NCI-H1694 treated with DMSO at 0.1 percent for 48 hours (cell line): Measurements from ENCODE around the gene DNAJB6.
A peak's percentile ranks its signal among the peaks of the same experiment; 100 is the strongest.

Experiments
- DNase-seq: peaks from one replicate; lab custom pipeline; 2025; lab: John Stamatoyannopoulos, UW

The DNAJB6 gene

GRCh38 chr7:157336383-157337315, at the start of gene DNAJB6:
Gene DNAJB6, plus strand, starts transcription at chr7:157337004. Its CDS starts 21,569 bp downstream, at chr7:157358573.
- peak; percentile 88 for DNase-seq

GRCh38 chr7:157291404-157292080, 45.3 kb upstream of the DNAJB6 start:
- no peak for DNase-seq

- no peak for DNase-seq
Observed at GRCh38 chr7:157292258-157292657, 44.5 kb upstream of the DNAJB6 start.

- DNase-seq, result no peak
Observed at GRCh38 chr7:157292770-157293412, 43.9 kb upstream of the DNAJB6 start.

- no peak for DNase-seq
Observed at GRCh38 chr7:157293413-157293788, 43.4 kb upstream of the DNAJB6 start.

GRCh38 chr7:157294773-157295172, 42.0 kb upstream of the DNAJB6 start:
- DNase-seq, result no peak

- DNase-seq, result no peak
Observed at GRCh38 chr7:157295338-157295737, 41.5 kb upstream of the DNAJB6 start.

GRCh38 chr7:157297185-157297584, 39.6 kb upstream of the DNAJB6 start:
- no peak for DNase-seq

- DNase-seq, result no peak
Observed at GRCh38 chr7:157299317-157299612, 37.5 kb upstream of the DNAJB6 start.

GRCh38 chr7:157299613-157300368, 37.0 kb upstream of the DNAJB6 start:
- no peak for DNase-seq

GRCh38 chr7:157300369-157300825, 36.4 kb upstream of the DNAJB6 start:
- no peak for DNase-seq

GRCh38 chr7:157301610-157302120, 35.1 kb upstream of the DNAJB6 start:
- DNase-seq, result no peak

GRCh38 chr7:157306846-157307838, 29.7 kb upstream of the DNAJB6 start:
- DNase-seq, result no peak

GRCh38 chr7:157309988-157310668, 26.7 kb upstream of the DNAJB6 start:
- DNase-seq, result no peak

GRCh38 chr7:157310676-157311185, 26.1 kb upstream of the DNAJB6 start:
- no peak for DNase-seq

GRCh38 chr7:157312941-157313340, 23.9 kb upstream of the DNAJB6 start:
- no peak for DNase-seq

GRCh38 chr7:157313645-157314044, 23.2 kb upstream of the DNAJB6 start:
- no peak for DNase-seq

- no peak for DNase-seq
Observed at GRCh38 chr7:157318015-157318706, 18.6 kb upstream of the DNAJB6 start.

GRCh38 chr7:157320608-157320980, 16.2 kb upstream of the DNAJB6 start:
- DNase-seq, result no peak
